RWPE2 (cell line): ENCODE measurements around the gene KRTAP5-11.
"Not testable (repeated sequence)": the region's sequence is repeated elsewhere in the genome, so short reads cannot be mapped to it uniquely, and the experiment has no call there.

ENCODE experiments used
- ATAC-seq: fragments of 200-7000 bp; cut with Tn5 transposase; 3 replicates; pipeline ENCODE4 v1.9.1; 2021; ENCODE audit warnings: low read depth
- DNase-seq: peaks from one replicate; pipeline ENCODE4 v3.0.0-alpha.2; 2020; ENCODE audit warnings: low spot score
- H3K27ac ChIP-seq: fragments of 450-650 bp; 2 replicates; pipeline ENCODE4 v1.5.1; 2017; ENCODE audit warnings: mild to moderate bottlenecking; ENCODE audit not compliant: poor library complexity, severe bottlenecking
- H3K27me3 ChIP-seq: fragments of 250-450 bp; sonication (Bioruptor Pico); 2 replicates; pipeline ENCODE4 v1.5.1; 2021; ENCODE audit warnings: mild to moderate bottlenecking, moderate library complexity; ENCODE audit not compliant: insufficient read depth, poor library complexity, severe bottlenecking
- H3K36me3 ChIP-seq: fragments of 250-450 bp; sonication (Bioruptor Pico); 2 replicates; pipeline ENCODE4 v1.5.1; 2020; ENCODE audit warnings: low read depth, mild to moderate bottlenecking, moderate library complexity
- H3K4me1 ChIP-seq: fragments of 250-450 bp; sonication (Bioruptor Pico); 2 replicates; pipeline ENCODE4 v1.5.1; 2021; ENCODE audit warnings: mild to moderate bottlenecking, moderate library complexity; ENCODE audit not compliant: insufficient read depth, poor library complexity, severe bottlenecking
- H3K4me3 ChIP-seq: fragments of 250-450 bp; sonication (Bioruptor Pico); 2 replicates; pipeline ENCODE4 v1.5.1; 2021; ENCODE audit warnings: mild to moderate bottlenecking, moderate library complexity; ENCODE audit not compliant: severe bottlenecking
- H3K9me3 ChIP-seq: fragments of 250-450 bp; sonication (Bioruptor Pico); 2 replicates; pipeline ENCODE4 v1.5.1; 2021; ENCODE audit warnings: mild to moderate bottlenecking, moderate library complexity; ENCODE audit not compliant: severe bottlenecking
- CTCF ChIP-seq: fragments of 450-650 bp; IDR thresholded peaks from one replicate; pipeline ENCODE4 v1.5.1; 2017; ENCODE audit warnings: mild to moderate bottlenecking, moderate library complexity; ENCODE audit not compliant: poor library complexity, severe bottlenecking

KRTAP5-11 gene

GRCh38 chr11:71575723-71576424 lies 6.8 kb downstream of the KRTAP5-11 start:
- Histone ChIP-seq H3K27ac (no peak overlapping the region), H3K27me3 (peaks cover 2% of the 10 kb centered on the region), H3K9me3 (no peaks in the 10 kb centered on the region), H3K4me1 (no peaks in the 10 kb centered on the region), H3K36me3 (no peaks in the 10 kb centered on the region), H3K4me3 (no peak overlapping the region)
- no peak for TF ChIP-seq CTCF
- DNase-seq (no peak), ATAC-seq (no peak)

- no peak overlapping the region for H3K27ac ChIP-seq
- H3K9me3 ChIP-seq = no peaks in the 10 kb centered on the region
- DNase-seq (no peak), ATAC-seq (no peak)
- H3K4me3 ChIP-seq = no peak overlapping the region
- no peaks in the 10 kb centered on the region for H3K4me1 ChIP-seq
- no peaks in the 10 kb centered on the region for H3K36me3 ChIP-seq
- no peak for TF ChIP-seq CTCF
- H3K27me3 ChIP-seq = no peaks in the 10 kb centered on the region
Measured at GRCh38 chr11:71574418-71574817, 8.3 kb downstream of the KRTAP5-11 start.

- no peaks in the 10 kb centered on the region for H3K27me3 ChIP-seq
Measured at GRCh38 chr11:71572811-71573210, 9.9 kb downstream of the KRTAP5-11 start.

GRCh38 chr11:71571101-71571850 lies 11.4 kb downstream of the KRTAP5-11 start:
- H3K9me3 ChIP-seq, DNase-seq, H3K36me3 ChIP-seq, H3K27me3 ChIP-seq, H3K4me3 ChIP-seq, H3K27ac ChIP-seq, ATAC-seq, H3K4me1 ChIP-seq: not testable (repeated sequence)

More at GRCh38 chr11:71572811-71573210, 9.9 kb downstream of the KRTAP5-11 start:
- Histone ChIP-seq H3K36me3 (no peaks in the 10 kb centered on the region), H3K4me1 (no peaks in the 10 kb centered on the region), H3K9me3 (no peaks in the 10 kb centered on the region), H3K27ac (no peak overlapping the region), H3K4me3 (no peak overlapping the region)
- DNase-seq (no peak), ATAC-seq (no peak)
- no peak for TF ChIP-seq CTCF

- no peak overlapping the region for H3K27ac ChIP-seq
- H3K4me3 ChIP-seq = no peak overlapping the region
- H3K36me3 ChIP-seq = no peaks in the 10 kb centered on the region
- peak; percentile 62; the same call in 2 of the 3 replicates for ATAC-seq
- no peak for DNase-seq
- no peaks in the 10 kb centered on the region for H3K9me3 ChIP-seq
- no peak for TF ChIP-seq CTCF
- no peaks in the 10 kb centered on the region for H3K4me1 ChIP-seq
- H3K27me3 ChIP-seq = no peaks in the 10 kb centered on the region
Measured at GRCh38 chr11:71568704-71569349, 13.8 kb downstream of the KRTAP5-11 start.

- not testable (repeated sequence) for DNase-seq, H3K27ac ChIP-seq, H3K27me3 ChIP-seq, H3K9me3 ChIP-seq, ATAC-seq, H3K4me1 ChIP-seq, H3K36me3 ChIP-seq, H3K4me3 ChIP-seq
Measured at GRCh38 chr11:71567633-71568032, 15.0 kb downstream of the KRTAP5-11 start.

GRCh38 chr11:71566626-71567599 lies 15.8 kb downstream of the KRTAP5-11 start:
- not testable (repeated sequence) for ATAC-seq, H3K9me3 ChIP-seq, H3K4me1 ChIP-seq, H3K27me3 ChIP-seq, DNase-seq, H3K4me3 ChIP-seq, H3K27ac ChIP-seq, H3K36me3 ChIP-seq
